Measurements from ENCODE around the gene APC.

DNA sequence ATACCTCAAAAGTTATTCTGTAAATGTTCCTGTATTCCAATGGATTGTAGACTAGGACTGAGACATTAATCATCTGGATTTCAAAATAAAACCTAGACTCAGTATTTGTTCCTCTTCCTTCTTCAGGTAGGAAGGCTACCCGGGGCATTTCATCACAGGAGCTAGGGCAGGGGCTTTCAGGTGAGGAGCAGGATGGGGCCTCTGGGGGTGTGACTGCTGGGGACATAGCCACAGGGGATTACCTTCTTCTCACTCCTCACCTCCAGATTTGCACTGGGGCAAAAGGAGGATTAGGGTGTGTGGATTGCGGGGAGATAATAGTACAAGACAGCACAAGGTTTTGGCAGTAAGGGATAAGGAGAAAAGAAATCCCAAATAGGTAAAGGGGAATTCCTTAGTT is 85.5 kb downstream of the APC start:
- TF ChIP-seq, protein P1, sequence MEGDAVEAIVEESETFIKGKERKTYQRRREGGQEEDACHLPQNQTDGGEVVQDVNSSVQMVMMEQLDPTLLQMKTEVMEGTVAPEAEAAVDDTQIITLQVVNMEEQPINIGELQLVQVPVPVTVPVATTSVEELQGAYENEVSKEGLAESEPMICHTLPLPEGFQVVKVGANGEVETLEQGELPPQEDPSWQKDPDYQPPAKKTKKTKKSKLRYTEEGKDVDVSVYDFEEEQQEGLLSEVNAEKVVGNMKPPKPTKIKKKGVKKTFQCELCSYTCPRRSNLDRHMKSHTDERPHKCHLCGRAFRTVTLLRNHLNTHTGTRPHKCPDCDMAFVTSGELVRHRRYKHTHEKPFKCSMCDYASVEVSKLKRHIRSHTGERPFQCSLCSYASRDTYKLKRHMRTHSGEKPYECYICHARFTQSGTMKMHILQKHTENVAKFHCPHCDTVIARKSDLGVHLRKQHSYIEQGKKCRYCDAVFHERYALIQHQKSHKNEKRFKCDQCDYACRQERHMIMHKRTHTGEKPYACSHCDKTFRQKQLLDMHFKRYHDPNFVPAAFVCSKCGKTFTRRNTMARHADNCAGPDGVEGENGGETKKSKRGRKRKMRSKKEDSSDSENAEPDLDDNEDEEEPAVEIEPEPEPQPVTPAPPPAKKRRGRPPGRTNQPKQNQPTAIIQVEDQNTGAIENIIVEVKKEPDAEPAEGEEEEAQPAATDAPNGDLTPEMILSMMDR (IDR thresholded peaks at IDR 0.05; ENCODE audit: low read length) = no peak
- TF ChIP-seq EZH2 (optimal IDR thresholded peaks at IDR 0.05; ENCODE audit: low read depth, low read length) (no peak), EZH2phosphoT487 (IDR thresholded peaks at IDR 0.05; ENCODE audit: low read length) (no peak)
